Thyroid gland (tissue), 4 donors: ENCODE results near the gene CEP85. TPM values are rescaled to one million over a fixed set of nuclear protein-coding genes. Genes with fewer than 3 reads are reported as not detected.
"Not testable (repeated sequence)": the region's sequence is repeated elsewhere in the genome, so short reads cannot be mapped to it uniquely, and the experiment has no call there.

Experiments used
- DNase-seq, 2 donors: peaks; one replicate each; pipeline ENCODE4 v3.0.0-alpha.2; 2019
- H3K27ac ChIP-seq, 3 donors: fragments of 200-600 bp; sonication (generic); 1 replicate in 2 of 3; 2 replicates in 1 of 3; pipeline ENCODE4 v1.5.1; 2016 to 2019; ENCODE audit warnings: mild to moderate bottlenecking in 1 of 3, moderate library complexity in 1 of 3
- H3K27me3 ChIP-seq: fragments of 200-600 bp; sonication (generic); one replicate; pipeline ENCODE4 v1.5.1; 2019
- H3K36me3 ChIP-seq, 2 donors: fragments of 200-600 bp; sonication (generic); one replicate each; pipeline ENCODE4 v1.5.1; 2016 to 2019
- H3K4me1 ChIP-seq, 2 donors: fragments of 200-600 bp; sonication (generic); one replicate each; pipeline ENCODE4 v1.5.1; 2017 to 2019
- H3K4me3 ChIP-seq, 3 donors: fragments of 200-600 bp; sonication (generic); replicated peaks in 1 of 3; 1 replicate in 2 of 3; 2 replicates in 1 of 3; pipeline ENCODE4 v1.5.1; 2016; ENCODE audit warnings: mild to moderate bottlenecking in 1 of 3
- H3K9me3 ChIP-seq: fragments of 200-600 bp; sonication (generic); one replicate; pipeline ENCODE4 v1.5.1; 2017
- POLR2A ChIP-seq, 2 donors: fragments of 450-650 bp; IDR thresholded peaks; one replicate each; pipeline ENCODE4 v1.6.1; 2017; ENCODE audit warnings: antibody characterized with exemption in 2 of 2, mild to moderate bottlenecking in 2 of 2, moderate library complexity in 1 of 2
- WGBS, 2 donors: methylation state at CpG; one replicate each; pipeline ENCODE4 v1.1.5; 2017; 5-methylcytosine and 5-hydroxymethylcytosine counted together
- intact Hi-C: fragments of 100-400 bp; cut with DNase I; formaldehyde crosslinking; loops from one replicate; pipeline ENCODE4 v1.15.1; 2023
- total RNA-seq, 4 donors: library from RNA; depleted of rRNA; stranded (reverse); fragments of >200 nt; gene quantifications; one replicate each; pipeline ENCODE4 v1.2.3, GENCODE V29; 2016
- TF ChIP-seq, protein P1 (sequence below), 6 experiments: fragments of 200-600 bp in 3 of 6; fragments of 450-650 bp in 3 of 6; sonication (generic) in 3 of 6; IDR thresholded peaks; one replicate each; pipeline ENCODE4 v1.5.1; 2016 to 2019; ENCODE audit warnings: antibody characterized with exemption in 6 of 6, mild to moderate bottlenecking in 2 of 6, inconsistent platforms in 1 of 6, moderate library complexity in 1 of 6

Gene CEP85
- total RNA-seq, 4 donors from 2014 or later, result 16.0 to 27.0 (median 17.0) TPM

- 77 to 80% methylated on average over 10 to 11 of the region's 11 CpGs for WGBS, 2 donors
- no peak overlapping the region for H3K4me3 ChIP-seq
- peak overlapping the region in 2 of 3 donors; percentile 43 to 74 for H3K27ac ChIP-seq
- peaks cover 3 to 29% of the 10 kb centered on the region in 2 donors for H3K4me1 ChIP-seq
- TF ChIP-seq, protein P1, sequence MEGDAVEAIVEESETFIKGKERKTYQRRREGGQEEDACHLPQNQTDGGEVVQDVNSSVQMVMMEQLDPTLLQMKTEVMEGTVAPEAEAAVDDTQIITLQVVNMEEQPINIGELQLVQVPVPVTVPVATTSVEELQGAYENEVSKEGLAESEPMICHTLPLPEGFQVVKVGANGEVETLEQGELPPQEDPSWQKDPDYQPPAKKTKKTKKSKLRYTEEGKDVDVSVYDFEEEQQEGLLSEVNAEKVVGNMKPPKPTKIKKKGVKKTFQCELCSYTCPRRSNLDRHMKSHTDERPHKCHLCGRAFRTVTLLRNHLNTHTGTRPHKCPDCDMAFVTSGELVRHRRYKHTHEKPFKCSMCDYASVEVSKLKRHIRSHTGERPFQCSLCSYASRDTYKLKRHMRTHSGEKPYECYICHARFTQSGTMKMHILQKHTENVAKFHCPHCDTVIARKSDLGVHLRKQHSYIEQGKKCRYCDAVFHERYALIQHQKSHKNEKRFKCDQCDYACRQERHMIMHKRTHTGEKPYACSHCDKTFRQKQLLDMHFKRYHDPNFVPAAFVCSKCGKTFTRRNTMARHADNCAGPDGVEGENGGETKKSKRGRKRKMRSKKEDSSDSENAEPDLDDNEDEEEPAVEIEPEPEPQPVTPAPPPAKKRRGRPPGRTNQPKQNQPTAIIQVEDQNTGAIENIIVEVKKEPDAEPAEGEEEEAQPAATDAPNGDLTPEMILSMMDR (IDR thresholded peaks at IDR 0.05), result no peak
- TF ChIP-seq POLR2A (IDR thresholded peaks at IDR 0.05), result no peak
- DNase-seq, result peak in 1 of 2 donors; percentile 25
- H3K27me3 ChIP-seq, result no peaks in the 10 kb centered on the region
- intact Hi-C loops, result no loop called here
- no peaks in the 10 kb centered on the region for H3K36me3 ChIP-seq
- no peaks in the 10 kb centered on the region for H3K9me3 ChIP-seq
These were observed 56.3 kb downstream of the CEP85 start for GRCh38 chr1:26290122-26290881.

GRCh38 chr1:26290882-26291261, 56.9 kb downstream of the CEP85 start:
- peak overlapping the region in 2 of 3 donors; percentile 43 to 74 for H3K27ac ChIP-seq
- TF ChIP-seq, protein P1 (IDR thresholded peaks at IDR 0.05), result no peak
- TF ChIP-seq POLR2A (IDR thresholded peaks at IDR 0.05), result no peak
- no peak overlapping the region for H3K4me3 ChIP-seq
- no peaks in the 10 kb centered on the region for H3K27me3 ChIP-seq
- DNase-seq, result peak; percentile 88 to 93
- intact Hi-C loops, result no loop called here
- no peaks in the 10 kb centered on the region for H3K9me3 ChIP-seq
- H3K36me3 ChIP-seq, result no peaks in the 10 kb centered on the region
- peaks cover 3 to 29% of the 10 kb centered on the region in 2 donors for H3K4me1 ChIP-seq
- WGBS, 2 donors, result 41 to 50% methylated on average over 4 to 11 of the region's 11 CpGs

- WGBS, 2 donors, result 90 to 91% methylated on average over 2 to 3 of the region's 3 CpGs
- Histone ChIP-seq H3K27ac (peak overlapping the region in 2 of 3 donors; percentile 43 to 74), H3K9me3 (no peaks in the 10 kb centered on the region), H3K4me1 (peaks cover 3 to 29% of the 10 kb centered on the region in 2 donors), H3K36me3 (no peaks in the 10 kb centered on the region), H3K4me3 (no peak overlapping the region), H3K27me3 (no peaks in the 10 kb centered on the region)
- intact Hi-C loops, result no loop called here
- TF ChIP-seq POLR2A (IDR thresholded peaks at IDR 0.05), result no peak
- TF ChIP-seq, protein P1 (IDR thresholded peaks at IDR 0.05), result no peak
- no peak for DNase-seq
These were observed 57.4 kb downstream of the CEP85 start for GRCh38 chr1:26291433-26291832.

GRCh38 chr1:26291939-26292338, 57.9 kb downstream of the CEP85 start:
- no peaks in the 10 kb centered on the region for H3K27me3 ChIP-seq
- no peak overlapping the region for H3K27ac ChIP-seq
- peaks cover 3 to 29% of the 10 kb centered on the region in 2 donors for H3K4me1 ChIP-seq
- no peak for DNase-seq
- TF ChIP-seq POLR2A (IDR thresholded peaks at IDR 0.05), result no peak
- TF ChIP-seq, protein P1 (IDR thresholded peaks at IDR 0.05), result no peak
- no peak overlapping the region for H3K4me3 ChIP-seq
- no peaks in the 10 kb centered on the region for H3K36me3 ChIP-seq
- intact Hi-C loops, result no loop called here
- WGBS, 2 donors, result 92 to 94% methylated on average over 4 of the region's 4 CpGs
- H3K9me3 ChIP-seq, result no peaks in the 10 kb centered on the region

DNA sequence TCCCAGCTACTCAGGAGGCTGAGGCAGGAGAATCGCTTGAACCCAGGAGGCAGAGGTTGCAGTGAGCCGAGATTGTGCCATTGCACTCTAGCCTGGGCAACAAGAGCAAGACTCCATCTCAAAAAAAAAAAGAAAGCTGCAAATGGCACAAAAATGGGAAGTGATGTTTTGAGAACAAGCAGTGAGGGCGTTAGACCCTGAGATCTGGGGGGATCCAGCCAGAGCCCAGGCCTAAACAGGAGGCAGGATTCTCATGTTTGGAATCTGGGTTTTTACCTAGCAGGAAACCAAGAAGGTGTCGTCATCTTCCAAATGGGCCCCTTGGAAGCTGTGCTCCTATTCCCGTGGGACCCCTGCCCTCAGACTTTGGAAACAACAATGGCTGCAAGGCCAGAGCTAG, 58.7 kb downstream of the CEP85 start:
- WGBS, 2 donors, result 94 to 96% methylated on average over 5 of the region's 5 CpGs
- peaks cover 3 to 26% of the 10 kb centered on the region in 2 donors for H3K4me1 ChIP-seq
- H3K4me3 ChIP-seq, H3K36me3 ChIP-seq, H3K27me3 ChIP-seq, H3K9me3 ChIP-seq, intact Hi-C loops, H3K27ac ChIP-seq, DNase-seq: not testable (repeated sequence)
